Stomach smooth muscle (tissue), 2 donors: ENCODE data around the gene HEG1.
"Not testable (repeated sequence)": the region's sequence is repeated elsewhere in the genome, so short reads cannot be mapped to it uniquely, and the experiment has no call there.

Experiments used
- H3K27ac ChIP-seq: one replicate; pipeline ENCODE4 v1.7.0; 2013; ENCODE audit warnings: mild to moderate bottlenecking, low read length, inconsistent platforms
- H3K27me3 ChIP-seq, 2 donors: one replicate each; pipeline ENCODE4 v1.7.0; 2013; ENCODE audit warnings: low read length in 2 of 2; ENCODE audit not compliant: insufficient read depth in 2 of 2, control insufficient read depth in 1 of 2
- H3K36me3 ChIP-seq, 2 donors: one replicate each; pipeline ENCODE4 v1.7.0; 2013; ENCODE audit warnings: low read length in 2 of 2; ENCODE audit not compliant: control insufficient read depth in 2 of 2, insufficient read depth in 2 of 2
- H3K4me1 ChIP-seq: one replicate; pipeline ENCODE4 v1.7.0; 2013; ENCODE audit warnings: low read length; ENCODE audit not compliant: control insufficient read depth, insufficient read depth
- H3K4me3 ChIP-seq, 2 donors: one replicate each; pipeline ENCODE4 v1.7.0; 2013; ENCODE audit warnings: low read length in 2 of 2
- H3K9ac ChIP-seq, 2 donors: one replicate each; pipeline ENCODE4 v1.7.0; 2013; ENCODE audit warnings: low read length in 2 of 2, mild to moderate bottlenecking in 1 of 2
- H3K9me3 ChIP-seq, 2 donors: one replicate each; pipeline ENCODE4 v1.7.0; 2013; ENCODE audit warnings: low read length in 2 of 2; ENCODE audit not compliant: control insufficient read depth in 2 of 2
- donor health status: healthy.
- donor health status: Pancreatic carcinoma.

Gene HEG1

GRCh38 chr3:125055913-125056745, at the start of gene HEG1:
Gene HEG1 (minus strand): TSS chr3:125055997. CDS start chr3:125055890, 107 bp downstream.
- H3K9ac ChIP-seq, result peak within 1 kb of the TSS; percentile 64 to 87
- H3K4me1 ChIP-seq, result peaks cover 58% of the 10 kb centered on the region
- H3K4me3 ChIP-seq, result peak within 1 kb of the TSS; percentile 83 to 89
- H3K27ac ChIP-seq, result peak within 1 kb of the TSS; percentile 92
- no peaks in the 10 kb centered on the region for H3K27me3 ChIP-seq
- no peaks in the 10 kb centered on the region for H3K9me3 ChIP-seq
- no peaks in the 10 kb centered on the region for H3K36me3 ChIP-seq

- Histone ChIP-seq H3K27ac (no peak overlapping the region), H3K36me3 (no peaks in the 10 kb centered on the region), H3K27me3 (no peaks in the 10 kb centered on the region), H3K4me1 (no peaks in the 10 kb centered on the region), H3K9ac (no peak overlapping the region), H3K4me3 (no peak overlapping the region), H3K9me3 (no peaks in the 10 kb centered on the region)
Observed at GRCh38 chr3:125105116-125105515, 49.3 kb upstream of the HEG1 start.

DNA sequence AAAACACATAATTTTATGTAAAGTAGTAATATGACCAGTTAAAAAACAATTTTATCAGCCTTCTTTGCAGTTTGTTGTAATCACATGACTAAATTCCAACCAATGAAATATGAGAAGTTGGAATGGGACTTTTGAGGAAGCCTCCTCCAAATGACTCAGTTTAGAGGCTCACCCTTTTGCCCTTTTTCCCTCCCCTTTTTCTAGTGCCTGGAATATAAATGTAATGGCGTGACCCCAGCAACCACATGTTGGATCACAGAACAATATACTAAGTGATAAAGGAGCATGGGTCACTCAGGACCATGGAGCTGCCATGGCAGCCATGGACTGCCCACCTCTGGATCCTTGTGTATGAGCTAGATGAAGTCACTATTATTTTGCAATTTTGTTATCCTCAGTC, 48.8 kb upstream of the HEG1 start:
- no peaks in the 10 kb centered on the region for H3K36me3 ChIP-seq
- no peaks in the 10 kb centered on the region for H3K9me3 ChIP-seq
- no peak overlapping the region for H3K27ac ChIP-seq
- H3K27me3 ChIP-seq, result no peaks in the 10 kb centered on the region
- H3K4me3 ChIP-seq, result no peak overlapping the region
- no peaks in the 10 kb centered on the region for H3K4me1 ChIP-seq
- no peak overlapping the region for H3K9ac ChIP-seq

DNA sequence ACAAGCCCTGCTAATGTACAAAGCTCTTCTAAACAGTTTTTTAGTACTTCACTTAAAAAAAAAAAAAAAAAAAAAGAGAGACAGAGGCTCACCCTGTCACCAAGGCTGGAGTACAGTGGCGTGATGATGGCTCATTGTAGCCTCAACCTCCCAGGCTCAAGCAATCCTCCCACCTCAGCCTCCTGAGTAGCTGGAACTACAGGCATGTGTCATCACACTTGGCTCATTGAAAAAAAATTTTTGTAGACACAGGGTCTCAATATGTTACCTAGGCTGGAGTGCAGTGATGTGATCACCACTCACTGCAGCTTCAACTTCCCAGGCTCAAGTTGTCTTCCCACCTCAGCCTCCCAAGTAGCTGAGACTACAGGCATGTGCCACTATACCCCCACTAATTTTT, 47.6 kb upstream of the HEG1 start:
- H3K36me3 ChIP-seq, result no peaks in the 10 kb centered on the region
- no peak overlapping the region for H3K9ac ChIP-seq

DNA sequence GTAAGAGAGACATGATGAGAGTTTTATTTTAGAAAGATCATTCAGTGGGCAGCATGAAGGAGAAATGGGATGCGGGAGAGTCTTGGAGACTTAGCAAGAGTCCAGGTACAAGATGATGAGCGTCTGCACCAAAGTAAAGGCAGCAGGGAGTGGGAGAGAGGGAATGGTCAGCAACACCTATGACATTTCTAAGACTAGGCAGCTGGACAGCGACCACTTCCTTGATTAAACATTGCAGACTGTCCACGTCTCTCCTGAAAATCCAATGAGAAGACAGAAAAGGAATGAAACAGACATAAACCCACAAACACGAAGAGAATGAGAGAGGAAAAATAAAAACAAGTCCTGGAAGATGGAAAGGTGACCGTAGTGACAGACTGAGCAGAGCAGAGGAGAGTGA, 46.7 kb upstream of the HEG1 start:
- no peaks in the 10 kb centered on the region for H3K4me1 ChIP-seq
- no peak overlapping the region for H3K9ac ChIP-seq
- no peaks in the 10 kb centered on the region for H3K36me3 ChIP-seq
- no peak overlapping the region for H3K4me3 ChIP-seq
- no peak overlapping the region for H3K27ac ChIP-seq
- no peaks in the 10 kb centered on the region for H3K9me3 ChIP-seq
- no peaks in the 10 kb centered on the region for H3K27me3 ChIP-seq

More for the DNA sequence above, 47.6 kb upstream of the HEG1 start:
- H3K27me3 ChIP-seq, result no peaks in the 10 kb centered on the region
- no peaks in the 10 kb centered on the region for H3K4me1 ChIP-seq
- H3K27ac ChIP-seq, result no peak overlapping the region
- H3K9me3 ChIP-seq, result no peaks in the 10 kb centered on the region
- no peak overlapping the region for H3K4me3 ChIP-seq

GRCh38 chr3:125098611-125099291, 43.0 kb upstream of the HEG1 start:
- no peak overlapping the region for H3K4me3 ChIP-seq
- no peaks in the 10 kb centered on the region for H3K4me1 ChIP-seq
- H3K27ac ChIP-seq, result no peak overlapping the region
- H3K27me3 ChIP-seq, result no peaks in the 10 kb centered on the region
- no peaks in the 10 kb centered on the region for H3K36me3 ChIP-seq
- no peaks in the 10 kb centered on the region for H3K9me3 ChIP-seq
- no peak overlapping the region for H3K9ac ChIP-seq

GRCh38 chr3:125090649-125091048, 34.9 kb upstream of the HEG1 start:
- Histone ChIP-seq H3K4me3 (no peak overlapping the region), H3K27ac (no peak overlapping the region), H3K9me3 (no peaks in the 10 kb centered on the region), H3K27me3 (no peaks in the 10 kb centered on the region), H3K36me3 (no peaks in the 10 kb centered on the region), H3K9ac (no peak overlapping the region), H3K4me1 (no peaks in the 10 kb centered on the region)

GRCh38 chr3:125087768-125088391, 32.1 kb upstream of the HEG1 start:
- Histone ChIP-seq H3K36me3 (no peaks in the 10 kb centered on the region), H3K4me1 (no peaks in the 10 kb centered on the region), H3K9ac (no peak overlapping the region), H3K27me3 (no peaks in the 10 kb centered on the region), H3K4me3 (no peak overlapping the region), H3K27ac (no peak overlapping the region), H3K9me3 (no peaks in the 10 kb centered on the region)

DNA sequence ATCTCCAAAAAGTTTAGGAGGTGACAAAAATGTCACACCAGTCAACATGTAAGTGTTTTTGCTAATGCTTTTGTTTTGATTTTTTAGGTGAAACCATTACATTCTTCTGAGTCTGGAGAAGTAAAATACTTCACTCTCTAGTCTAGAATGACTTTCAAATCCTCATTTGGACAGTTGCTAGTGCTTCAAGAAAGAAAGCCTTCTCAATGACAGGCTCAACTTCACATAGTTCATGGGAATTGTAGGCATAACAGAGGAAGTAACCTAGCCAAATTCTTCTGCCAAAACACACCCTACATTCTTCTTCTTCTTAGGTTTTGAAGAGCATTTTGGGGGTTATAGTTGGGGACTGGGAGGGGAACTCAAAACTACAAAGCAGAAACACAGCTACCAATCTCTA, 29.4 kb upstream of the HEG1 start:
- H3K36me3 ChIP-seq, result no peaks in the 10 kb centered on the region
- no peaks in the 10 kb centered on the region for H3K4me1 ChIP-seq
- H3K9ac ChIP-seq, result no peak overlapping the region
- no peak overlapping the region for H3K27ac ChIP-seq
- H3K9me3 ChIP-seq, result no peaks in the 10 kb centered on the region
- H3K27me3 ChIP-seq, result no peaks in the 10 kb centered on the region
- no peak overlapping the region for H3K4me3 ChIP-seq

DNA sequence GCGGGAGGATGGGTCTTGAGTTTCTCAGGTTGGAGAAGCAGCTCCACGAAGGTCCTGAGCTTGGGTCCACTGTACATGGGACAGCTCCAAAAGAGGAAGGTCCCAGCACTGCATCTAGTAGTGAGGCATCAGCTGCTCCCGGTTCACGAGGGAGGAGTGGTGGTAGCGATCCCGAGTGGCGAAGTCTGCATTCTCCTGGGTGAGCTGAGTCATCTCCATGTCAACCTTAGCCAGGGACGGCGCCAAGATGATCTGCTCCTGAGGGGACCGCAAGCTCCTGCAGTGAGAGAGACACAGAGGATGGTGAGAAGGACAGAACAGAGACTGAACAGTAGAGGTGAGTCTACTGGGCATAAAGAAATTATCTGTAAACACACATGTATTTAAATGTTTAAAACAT, 28.0 kb upstream of the HEG1 start:
- no peak overlapping the region for H3K27ac ChIP-seq
- H3K9me3 ChIP-seq, result no peaks in the 10 kb centered on the region
- H3K36me3 ChIP-seq, result no peaks in the 10 kb centered on the region
- H3K4me1 ChIP-seq, result no peaks in the 10 kb centered on the region
- no peak overlapping the region for H3K9ac ChIP-seq
- no peak overlapping the region for H3K4me3 ChIP-seq
- no peaks in the 10 kb centered on the region for H3K27me3 ChIP-seq

- H3K4me1 ChIP-seq, H3K27ac ChIP-seq, H3K27me3 ChIP-seq, H3K36me3 ChIP-seq, H3K9ac ChIP-seq, H3K9me3 ChIP-seq, H3K4me3 ChIP-seq: not testable (repeated sequence)
Observed at GRCh38 chr3:125082339-125082738, 26.5 kb upstream of the HEG1 start.
